Skeletal muscle satellite cell (primary cell): Measurements from ENCODE around the gene KCNG2.
"Not testable (repeated sequence)": the region's sequence is repeated elsewhere in the genome, so short reads cannot be mapped to it uniquely, and the experiment has no call there.

ENCODE experiments used
- H3K27me3 ChIP-seq: 2 replicates; pipeline ENCODE4 v1.7.0; 2013; ENCODE audit warnings: low read length; ENCODE audit not compliant: control insufficient read depth, insufficient read depth
- H3K36me3 ChIP-seq: 2 replicates; pipeline ENCODE4 v1.7.0; 2013; ENCODE audit warnings: mild to moderate bottlenecking, control low read depth, low read length; ENCODE audit not compliant: insufficient read depth
- H3K4me1 ChIP-seq: 2 replicates; pipeline ENCODE4 v1.7.0; 2013; ENCODE audit warnings: low read length; ENCODE audit not compliant: control insufficient read depth, insufficient read depth
- H3K4me2 ChIP-seq: 2 replicates; pipeline ENCODE4 v1.7.0; 2013; ENCODE audit warnings: mild to moderate bottlenecking, low read length
- H3K4me3 ChIP-seq: 2 replicates; pipeline ENCODE4 v1.7.0; 2013; ENCODE audit warnings: low read length
- H3K9ac ChIP-seq: 2 replicates; pipeline ENCODE4 v1.7.0; 2013; ENCODE audit warnings: mild to moderate bottlenecking, low read depth, low read length, moderate library complexity
- H3K9me3 ChIP-seq: replicated peaks from 2 replicates; pipeline ENCODE4 v1.7.0; 2013; ENCODE audit warnings: mild to moderate bottlenecking, control low read depth, low read length

Gene KCNG2

GRCh38 chr18:79864006-79864725, 66.4 kb downstream of the KCNG2 start:
- H3K9me3 ChIP-seq: no peaks in the 10 kb centered on the region
- H3K27me3 ChIP-seq: peaks cover 55% of the 10 kb centered on the region
- no peaks in the 10 kb centered on the region for H3K4me1 ChIP-seq
- no peak overlapping the region for H3K4me3 ChIP-seq
- H3K36me3 ChIP-seq: no peaks in the 10 kb centered on the region
- H3K4me2 ChIP-seq: no peak overlapping the region
- H3K9ac ChIP-seq: no peak overlapping the region

GRCh38 chr18:79864955-79865354, 67.2 kb downstream of the KCNG2 start:
- not testable (repeated sequence) for H3K36me3 ChIP-seq, H3K4me2 ChIP-seq, H3K9me3 ChIP-seq, H3K4me3 ChIP-seq, H3K9ac ChIP-seq, H3K4me1 ChIP-seq
- H3K27me3 ChIP-seq: peaks cover 60% of the 10 kb centered on the region

GRCh38 chr18:79865951-79866350, 68.2 kb downstream of the KCNG2 start:
- H3K9me3 ChIP-seq, H3K4me2 ChIP-seq, H3K4me3 ChIP-seq, H3K36me3 ChIP-seq, H3K4me1 ChIP-seq, H3K9ac ChIP-seq: not testable (repeated sequence)
- peaks cover 64% of the 10 kb centered on the region for H3K27me3 ChIP-seq

GRCh38 chr18:79866889-79867574, 69.3 kb downstream of the KCNG2 start:
- Histone ChIP-seq H3K4me1 (no peaks in the 10 kb centered on the region), H3K36me3 (no peaks in the 10 kb centered on the region), H3K4me2 (no peak overlapping the region), H3K9ac (no peak overlapping the region), H3K4me3 (no peak overlapping the region), H3K27me3 (peaks cover 65% of the 10 kb centered on the region), H3K9me3 (no peaks in the 10 kb centered on the region)

- Histone ChIP-seq H3K36me3 (no peaks in the 10 kb centered on the region), H3K27me3 (peaks cover 63% of the 10 kb centered on the region), H3K4me1 (no peaks in the 10 kb centered on the region), H3K4me3 (no peak overlapping the region), H3K9ac (no peak overlapping the region), H3K9me3 (no peaks in the 10 kb centered on the region), H3K4me2 (no peak overlapping the region)
Measured at GRCh38 chr18:79867666-79868065, 69.9 kb downstream of the KCNG2 start.

- Histone ChIP-seq H3K4me2 (peak overlapping the region; percentile 2), H3K36me3 (no peaks in the 10 kb centered on the region), H3K9ac (no peak overlapping the region), H3K27me3 (peaks cover 62% of the 10 kb centered on the region), H3K4me1 (no peaks in the 10 kb centered on the region), H3K9me3 (no peaks in the 10 kb centered on the region), H3K4me3 (no peak overlapping the region)
Measured at GRCh38 chr18:79868168-79868784, 70.5 kb downstream of the KCNG2 start.

- no peak overlapping the region for H3K4me2 ChIP-seq
- no peak overlapping the region for H3K4me3 ChIP-seq
- peaks cover 68% of the 10 kb centered on the region for H3K27me3 ChIP-seq
- H3K4me1 ChIP-seq: no peaks in the 10 kb centered on the region
- H3K9me3 ChIP-seq: no peaks in the 10 kb centered on the region
- H3K36me3 ChIP-seq: no peaks in the 10 kb centered on the region
- no peak overlapping the region for H3K9ac ChIP-seq
Measured at GRCh38 chr18:79868811-79869541, 71.2 kb downstream of the KCNG2 start.

- Histone ChIP-seq H3K9me3 (no peaks in the 10 kb centered on the region), H3K9ac (no peak overlapping the region), H3K36me3 (no peaks in the 10 kb centered on the region), H3K4me2 (no peak overlapping the region), H3K4me3 (no peak overlapping the region), H3K4me1 (no peaks in the 10 kb centered on the region), H3K27me3 (peaks cover 69% of the 10 kb centered on the region)
Measured at GRCh38 chr18:79869591-79870300, 72.0 kb downstream of the KCNG2 start.

- Histone ChIP-seq H3K27me3 (peaks cover 75% of the 10 kb centered on the region), H3K4me1 (no peaks in the 10 kb centered on the region), H3K9ac (no peak overlapping the region), H3K36me3 (no peaks in the 10 kb centered on the region), H3K4me3 (no peak overlapping the region), H3K9me3 (no peaks in the 10 kb centered on the region), H3K4me2 (no peak overlapping the region)
Measured at GRCh38 chr18:79870301-79871025, 72.7 kb downstream of the KCNG2 start.

GRCh38 chr18:79871026-79871390, 73.3 kb downstream of the KCNG2 start:
- Histone ChIP-seq H3K9me3 (no peaks in the 10 kb centered on the region), H3K27me3 (peaks cover 80% of the 10 kb centered on the region), H3K4me2 (no peak overlapping the region), H3K9ac (no peak overlapping the region), H3K36me3 (no peaks in the 10 kb centered on the region), H3K4me3 (no peak overlapping the region), H3K4me1 (no peaks in the 10 kb centered on the region)
